ENCODE data around the gene MXD1.
"Not testable (repeated sequence)": the region's sequence is repeated elsewhere in the genome, so short reads cannot be mapped to it uniquely, and the experiment has no call there.

MXD1 gene

DNA sequence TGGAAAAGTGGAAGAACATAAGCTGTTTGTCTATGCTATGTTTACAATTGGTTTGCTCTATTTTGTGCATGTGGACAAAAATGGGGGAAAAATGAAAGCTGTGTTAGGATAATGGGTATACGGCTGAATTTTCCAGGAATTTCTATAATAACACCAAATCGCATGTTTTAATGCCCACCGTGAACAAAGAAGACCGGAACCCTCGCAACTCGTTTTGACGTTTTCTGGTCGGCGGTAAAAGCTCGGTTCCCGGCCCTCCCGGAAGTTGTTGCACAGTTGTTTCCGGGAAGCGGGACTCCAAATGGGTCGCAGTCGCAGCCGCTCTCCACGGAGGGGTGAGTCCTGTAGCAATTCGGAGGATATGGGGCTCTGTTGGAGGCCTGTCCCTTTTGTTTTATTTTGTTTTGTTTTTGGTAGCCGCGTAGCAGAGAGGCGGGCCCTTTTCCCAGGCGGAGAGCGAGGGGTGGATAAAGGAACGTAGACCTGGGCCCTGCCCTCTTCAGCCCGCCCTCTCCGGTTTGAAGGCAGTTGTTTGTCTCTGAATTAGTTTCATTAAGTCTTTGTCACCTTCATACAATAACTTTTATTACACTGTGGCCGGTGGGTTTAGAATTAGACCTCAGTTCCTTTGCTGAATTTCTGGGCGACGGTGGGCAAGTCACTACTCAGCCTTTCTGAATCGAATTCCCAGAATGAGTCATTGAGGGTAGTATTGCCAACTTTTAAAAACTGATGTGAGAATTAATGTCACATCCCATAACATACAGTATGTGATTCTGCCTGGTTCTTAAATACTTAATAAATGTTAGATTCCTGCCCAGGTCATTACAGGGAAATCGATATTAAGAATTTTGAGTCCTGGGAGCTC lies 21.0 kb upstream of the MXD1 start, which contains the start of gene SNRNP27 (continued):
- TF ChIP-seq, protein P1, sequence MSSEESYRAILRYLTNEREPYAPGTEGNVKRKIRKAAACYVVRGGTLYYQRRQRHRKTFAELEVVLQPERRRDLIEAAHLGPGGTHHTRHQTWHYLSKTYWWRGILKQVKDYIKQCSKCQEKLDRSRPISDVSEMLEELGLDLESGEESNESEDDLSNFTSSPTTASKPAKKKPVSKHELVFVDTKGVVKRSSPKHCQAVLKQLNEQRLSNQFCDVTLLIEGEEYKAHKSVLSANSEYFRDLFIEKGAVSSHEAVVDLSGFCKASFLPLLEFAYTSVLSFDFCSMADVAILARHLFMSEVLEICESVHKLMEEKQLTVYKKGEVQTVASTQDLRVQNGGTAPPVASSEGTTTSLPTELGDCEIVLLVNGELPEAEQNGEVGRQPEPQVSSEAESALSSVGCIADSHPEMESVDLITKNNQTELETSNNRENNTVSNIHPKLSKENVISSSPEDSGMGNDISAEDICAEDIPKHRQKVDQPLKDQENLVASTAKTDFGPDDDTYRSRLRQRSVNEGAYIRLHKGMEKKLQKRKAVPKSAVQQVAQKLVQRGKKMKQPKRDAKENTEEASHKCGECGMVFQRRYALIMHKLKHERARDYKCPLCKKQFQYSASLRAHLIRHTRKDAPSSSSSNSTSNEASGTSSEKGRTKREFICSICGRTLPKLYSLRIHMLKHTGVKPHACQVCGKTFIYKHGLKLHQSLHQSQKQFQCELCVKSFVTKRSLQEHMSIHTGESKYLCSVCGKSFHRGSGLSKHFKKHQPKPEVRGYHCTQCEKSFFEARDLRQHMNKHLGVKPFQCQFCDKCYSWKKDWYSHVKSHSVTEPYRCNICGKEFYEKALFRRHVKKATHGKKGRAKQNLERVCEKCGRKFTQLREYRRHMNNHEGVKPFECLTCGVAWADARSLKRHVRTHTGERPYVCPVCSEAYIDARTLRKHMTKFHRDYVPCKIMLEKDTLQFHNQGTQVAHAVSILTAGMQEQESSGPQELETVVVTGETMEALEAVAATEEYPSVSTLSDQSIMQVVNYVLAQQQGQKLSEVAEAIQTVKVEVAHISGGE (tag by site-specific recombination; conservative IDR thresholded peaks at IDR 0.05; ENCODE audit: low read depth): peak; percentile 99
- peak; percentile 69 for TF ChIP-seq ZNF2 (tag by site-specific recombination; IDR thresholded peaks at IDR 0.05)
- TF ChIP-seq SP2 (tag by site-specific recombination; IDR thresholded peaks at IDR 0.05): peak; percentile 70
- TF ChIP-seq SALL2 (tag by site-specific recombination; IDR thresholded peaks at IDR 0.05; ENCODE audit: borderline replicate concordance): no peak
- TF ChIP-seq ZNF214 (tag by site-specific recombination; IDR thresholded peaks at IDR 0.05; ENCODE audit: borderline replicate concordance): no peak
- no peak for TF ChIP-seq ZNF239 (tag by site-specific recombination; IDR thresholded peaks at IDR 0.05)
- peak; percentile 62 for TF ChIP-seq SP3 (tag by site-specific recombination; IDR thresholded peaks at IDR 0.05)
- TF ChIP-seq, protein P2, sequence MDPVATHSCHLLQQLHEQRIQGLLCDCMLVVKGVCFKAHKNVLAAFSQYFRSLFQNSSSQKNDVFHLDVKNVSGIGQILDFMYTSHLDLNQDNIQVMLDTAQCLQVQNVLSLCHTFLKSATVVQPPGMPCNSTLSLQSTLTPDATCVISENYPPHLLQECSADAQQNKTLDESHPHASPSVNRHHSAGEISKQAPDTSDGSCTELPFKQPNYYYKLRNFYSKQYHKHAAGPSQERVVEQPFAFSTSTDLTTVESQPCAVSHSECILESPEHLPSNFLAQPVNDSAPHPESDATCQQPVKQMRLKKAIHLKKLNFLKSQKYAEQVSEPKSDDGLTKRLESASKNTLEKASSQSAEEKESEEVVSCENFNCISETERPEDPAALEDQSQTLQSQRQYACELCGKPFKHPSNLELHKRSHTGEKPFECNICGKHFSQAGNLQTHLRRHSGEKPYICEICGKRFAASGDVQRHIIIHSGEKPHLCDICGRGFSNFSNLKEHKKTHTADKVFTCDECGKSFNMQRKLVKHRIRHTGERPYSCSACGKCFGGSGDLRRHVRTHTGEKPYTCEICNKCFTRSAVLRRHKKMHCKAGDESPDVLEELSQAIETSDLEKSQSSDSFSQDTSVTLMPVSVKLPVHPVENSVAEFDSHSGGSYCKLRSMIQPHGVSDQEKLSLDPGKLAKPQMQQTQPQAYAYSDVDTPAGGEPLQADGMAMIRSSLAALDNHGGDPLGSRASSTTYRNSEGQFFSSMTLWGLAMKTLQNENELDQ (tag by site-specific recombination; IDR thresholded peaks at IDR 0.05; ENCODE audit: low read depth): no peak
- TF ChIP-seq, protein P3, sequence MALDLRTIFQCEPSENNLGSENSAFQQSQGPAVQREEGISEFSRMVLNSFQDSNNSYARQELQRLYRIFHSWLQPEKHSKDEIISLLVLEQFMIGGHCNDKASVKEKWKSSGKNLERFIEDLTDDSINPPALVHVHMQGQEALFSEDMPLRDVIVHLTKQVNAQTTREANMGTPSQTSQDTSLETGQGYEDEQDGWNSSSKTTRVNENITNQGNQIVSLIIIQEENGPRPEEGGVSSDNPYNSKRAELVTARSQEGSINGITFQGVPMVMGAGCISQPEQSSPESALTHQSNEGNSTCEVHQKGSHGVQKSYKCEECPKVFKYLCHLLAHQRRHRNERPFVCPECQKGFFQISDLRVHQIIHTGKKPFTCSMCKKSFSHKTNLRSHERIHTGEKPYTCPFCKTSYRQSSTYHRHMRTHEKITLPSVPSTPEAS (tag by site-specific recombination; IDR thresholded peaks at IDR 0.05): peak; percentile 52; the same call in 1 of the 2 replicates
- TF ChIP-seq ZXDB (tag by site-specific recombination; IDR thresholded peaks at IDR 0.05): peak; percentile 68; the same call in 1 of the 2 replicates
- peak; percentile 75 for TF ChIP-seq ZNF335 (tag by site-specific recombination; conservative IDR thresholded peaks at IDR 0.05)
- TF ChIP-seq YY2 (tag by site-specific recombination; IDR thresholded peaks at IDR 0.05): 0 out of 2 replicates have a peak, but pooled peaks have one; percentile 42
- peak; percentile 27; the same call in 1 of the 2 replicates for TF ChIP-seq ZBTB21 (tag by site-specific recombination; IDR thresholded peaks at IDR 0.05)
- peak; percentile 30; the same call in 1 of the 2 replicates for TF ChIP-seq ZNF76 (tag by site-specific recombination; IDR thresholded peaks at IDR 0.05; ENCODE audit: borderline replicate concordance, low read depth)

DNA sequence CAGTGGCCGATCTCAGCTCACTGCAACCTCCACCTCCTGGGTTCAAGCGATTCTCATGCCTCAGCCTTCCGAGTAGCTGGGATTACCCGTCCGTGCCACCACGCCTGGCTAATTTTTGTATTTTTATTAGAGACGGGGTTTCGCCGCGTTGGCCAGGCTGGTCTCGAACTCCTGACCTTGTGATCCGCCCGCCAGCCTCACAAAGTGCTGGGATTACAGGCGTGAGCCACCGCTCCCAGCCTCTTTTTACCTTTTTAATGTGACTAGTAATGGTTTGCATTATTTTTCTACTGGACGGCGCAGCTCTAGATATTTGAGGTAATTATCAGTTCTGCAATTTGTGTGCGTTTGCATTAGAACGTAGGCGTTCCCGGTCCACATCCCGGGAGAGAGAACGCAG lies 20.2 kb upstream of the MXD1 start:
- ChIA-PET CTCF (interaction anchor here (0.7 to 1.6 kb wide), 3 partner anchors 18 to 1531 kb away, joined by 3 to 6 read pairs (median 4); no protein-coding TSS in a partner anchor), POLR2A (interaction anchor here (1.9 kb wide), 1 partner anchor 20 kb away, joined by 16 read pairs; the partner anchor contains the start of gene MXD1)
- not testable (repeated sequence) for H3K9me3 ChIP-seq (ENCODE audit: control insufficient read depth, insufficient read depth, low read depth, low read length); H3K27ac ChIP-seq (ENCODE audit: extremely low read depth, low read depth, low read length); H3K4me1 ChIP-seq (ENCODE audit: control insufficient read depth, insufficient read depth, low read length)
- Histone ChIP-seq H3K36me3 (ENCODE audit: control insufficient read depth in 2 of 2, insufficient read depth in 1 of 2, low read length in 2 of 2) (peaks cover 32 to 47% of the 10 kb centered on the region in 2 experiments), H3K4me3 (ENCODE audit: low read depth, low read length) (peak overlapping the region; percentile 84)
